D341Med (cell line): Measurements from ENCODE around the gene ABCA7.

ENCODE experiments used
- DNase-seq: peaks from one replicate; pipeline ENCODE4 v3.0.0; 2012; ENCODE audit warnings: low spot score

ABCA7 gene

GRCh38 chr19:1088416-1089010 is 48.6 kb downstream of the ABCA7 start:
- DNase-seq: no peak

GRCh38 chr19:1089126-1089771 is 49.3 kb downstream of the ABCA7 start:
- DNase-seq: no peak

DNA sequence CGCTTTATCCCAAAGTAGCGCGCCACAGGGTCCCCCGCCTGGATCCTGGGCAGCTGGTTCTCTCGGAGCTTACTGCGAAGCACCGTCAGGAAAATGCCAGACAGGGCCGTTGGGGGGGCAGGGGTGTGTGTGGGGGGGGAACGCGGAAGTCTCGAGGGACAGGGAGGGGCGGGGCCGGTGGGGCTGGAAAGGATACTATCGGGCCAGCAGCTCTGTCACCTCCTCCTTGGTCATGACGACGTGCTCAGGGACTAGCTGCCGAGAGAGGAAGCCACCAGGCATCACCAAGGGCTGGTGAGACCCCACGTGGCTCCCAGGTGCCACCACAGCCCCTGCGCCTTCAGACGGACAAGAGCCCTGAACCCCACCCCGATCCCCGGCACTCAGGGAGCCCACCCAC is 50.0 kb downstream of the ABCA7 start:
- DNase-seq: no peak

DNA sequence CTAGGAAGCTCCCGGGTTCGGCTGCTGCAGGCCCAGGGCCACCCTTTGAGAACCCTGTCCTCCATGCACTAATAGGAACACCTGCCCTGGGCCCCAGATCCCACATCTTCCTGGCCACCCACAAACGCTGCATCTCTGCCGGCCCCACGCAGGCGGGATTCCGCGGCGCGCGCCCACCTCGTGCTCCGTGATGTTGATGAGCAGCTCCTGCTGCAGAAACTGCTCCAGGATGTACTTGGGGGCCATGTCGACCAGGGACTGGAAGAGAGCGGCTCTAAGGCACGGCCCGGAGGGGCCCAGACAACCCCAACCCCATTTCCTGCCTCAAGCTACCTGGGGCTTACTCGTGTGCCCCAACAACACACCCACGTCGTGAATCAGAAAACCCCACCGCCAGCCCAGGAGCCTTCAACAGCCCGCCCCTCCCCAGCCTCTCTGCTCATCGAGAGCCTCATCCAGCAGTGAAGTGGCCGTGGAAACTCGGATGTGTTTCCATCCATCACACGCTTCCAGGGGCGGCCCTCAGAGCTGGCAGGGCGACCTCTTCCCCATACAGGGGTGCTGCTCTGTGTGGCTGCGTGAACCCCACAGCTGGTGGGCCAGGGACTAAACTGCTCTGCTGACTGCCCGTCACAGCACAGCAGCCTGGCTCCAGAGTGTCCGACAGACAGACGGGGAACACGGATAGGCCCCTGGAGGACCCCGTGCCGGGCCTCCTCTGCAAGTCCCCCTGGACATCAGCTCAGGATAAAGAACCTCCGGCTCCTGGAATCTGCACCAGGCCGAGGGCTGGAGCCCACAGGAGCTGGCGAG is 51.0 kb downstream of the ABCA7 start:
- DNase-seq: no peak

DNA sequence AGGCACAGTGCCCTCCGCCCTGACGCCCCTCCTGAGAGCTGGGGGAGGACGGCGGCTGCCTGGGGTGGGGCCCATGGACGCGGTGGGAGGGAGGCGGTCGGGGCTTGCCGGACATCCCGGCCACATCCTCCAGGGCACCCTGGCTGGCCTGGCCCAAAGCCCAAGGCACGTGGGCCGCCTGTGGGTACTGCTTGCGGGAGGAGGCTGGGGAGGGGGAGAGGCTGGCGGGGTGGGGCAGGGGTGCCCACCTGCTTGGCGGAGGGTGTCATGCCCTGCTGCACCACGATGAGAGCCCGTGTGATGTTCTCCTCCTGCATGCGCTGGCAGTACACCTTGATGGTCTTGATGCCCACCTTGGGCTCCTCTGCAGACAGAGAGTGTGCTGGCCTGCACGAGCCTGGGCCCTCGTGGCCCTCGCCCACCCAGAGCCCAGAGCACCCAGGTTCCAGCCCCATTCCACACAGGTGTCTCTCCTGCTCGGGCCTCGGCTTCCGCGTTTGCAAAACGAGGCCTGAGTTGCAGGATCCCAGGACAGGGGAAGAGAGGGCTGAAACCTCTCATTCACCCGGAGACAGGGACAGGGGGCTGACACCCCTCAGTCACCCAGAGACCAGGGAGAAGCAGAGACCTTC is 51.8 kb downstream of the ABCA7 start:
- no peak for DNase-seq

GRCh38 chr19:1093330-1093729 is 53.4 kb downstream of the ABCA7 start:
- DNase-seq: no peak

DNA sequence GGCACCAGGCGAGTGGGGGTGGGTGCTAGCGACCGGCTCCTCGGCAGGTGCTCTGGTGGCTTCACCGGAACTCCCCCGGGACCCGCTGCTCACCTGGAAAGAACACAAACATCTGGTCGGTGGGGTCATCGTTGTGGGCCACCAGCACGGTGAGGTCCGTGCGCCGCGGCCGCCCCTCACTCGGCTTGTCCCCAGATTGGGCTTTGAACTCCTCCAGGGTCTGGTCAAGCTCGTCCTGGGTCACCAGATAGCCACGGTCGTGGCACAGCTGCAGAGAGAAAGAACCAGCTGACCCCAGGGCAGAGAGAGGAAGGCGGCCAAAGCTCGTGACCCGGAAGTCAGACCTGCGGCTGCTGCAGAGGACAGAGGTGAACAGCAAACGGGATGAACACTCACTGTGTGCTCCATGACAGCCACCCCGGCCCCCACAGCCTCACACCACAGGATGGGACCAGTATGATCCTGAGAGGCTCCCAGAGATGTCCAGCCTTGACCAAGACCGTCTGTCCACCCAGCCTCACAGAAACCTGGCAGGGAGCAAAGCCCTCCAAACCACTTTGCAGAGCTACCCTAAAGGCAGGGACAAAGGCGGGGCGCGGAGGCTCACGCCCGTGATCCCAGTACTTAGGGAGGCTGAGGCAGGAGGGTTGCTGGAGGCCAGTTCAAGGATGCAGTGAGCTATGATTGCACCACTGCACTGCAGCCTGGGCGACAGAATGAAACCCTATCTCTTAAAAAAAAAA is 54.1 kb downstream of the ABCA7 start:
- DNase-seq: no peak

DNA sequence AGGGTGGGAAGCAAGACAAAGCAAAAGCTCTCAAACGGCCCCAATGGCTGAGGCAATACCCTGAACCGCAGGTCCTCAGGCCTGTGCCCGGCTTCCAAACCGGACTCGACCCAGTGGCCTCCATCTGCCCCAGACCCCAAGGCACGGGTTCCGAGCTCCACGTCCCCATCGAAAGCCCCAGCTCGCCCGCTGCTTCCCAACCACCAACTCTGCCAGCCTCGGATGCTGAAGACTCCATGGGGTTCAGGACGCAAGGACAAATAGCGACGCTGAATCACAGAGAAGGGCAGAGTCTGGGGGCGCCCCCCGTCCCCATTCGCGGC is 54.7 kb downstream of the ABCA7 start:
- no peak for DNase-seq

DNA sequence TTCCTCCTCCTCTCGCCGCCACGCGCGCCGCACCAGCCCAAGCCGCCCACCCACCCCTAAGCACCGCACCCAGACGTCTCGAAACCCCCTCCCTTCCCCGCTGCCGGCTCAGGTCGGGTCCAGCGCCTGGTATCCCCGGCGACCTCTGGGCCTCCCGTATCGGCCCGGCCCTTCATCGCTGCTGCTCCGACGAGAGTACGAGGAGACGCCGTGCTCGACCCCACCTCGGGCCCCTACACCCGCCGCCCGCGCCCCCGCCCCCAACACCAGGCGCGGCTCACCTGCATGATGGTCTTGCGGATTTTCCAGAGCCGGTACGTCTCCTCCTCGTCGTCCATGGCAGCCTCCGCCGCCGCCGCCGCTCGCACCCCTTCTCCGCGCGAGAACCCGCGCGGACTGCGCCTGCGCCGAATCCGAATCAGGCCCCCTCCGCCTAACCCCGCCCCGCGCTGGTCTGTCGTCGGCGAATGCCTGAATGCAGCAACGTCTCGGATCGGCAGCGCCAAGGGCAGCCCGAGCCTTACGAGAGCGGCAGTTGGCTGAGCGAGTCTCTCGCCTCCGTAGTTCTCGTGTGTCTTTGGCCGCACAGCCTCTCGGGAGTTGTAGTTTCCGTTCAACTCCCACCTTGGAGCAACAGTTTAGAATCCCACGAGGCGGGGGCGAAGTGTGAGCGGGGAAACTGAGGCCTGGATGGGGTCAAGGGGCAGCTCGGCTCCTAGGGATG is 55.2 kb downstream of the ABCA7 start, which contains the start of gene POLR2E:
Gene POLR2E, minus strand, starts transcription at position 398 of the 724 bp plus-strand sequence. Its CDS starts 60 bp downstream, at position 338.
- peak; percentile 98 for DNase-seq

- no peak for DNase-seq
Measured at GRCh38 chr19:1097810-1098176, 57.9 kb downstream of the ABCA7 start.

GRCh38 chr19:1098177-1099051 is 58.5 kb downstream of the ABCA7 start:
- DNase-seq: no peak

GRCh38 chr19:1101337-1101698 is 61.4 kb downstream of the ABCA7 start:
- no peak for DNase-seq

- no peak for DNase-seq
Measured at GRCh38 chr19:1102407-1103131, 62.7 kb downstream of the ABCA7 start.

DNA sequence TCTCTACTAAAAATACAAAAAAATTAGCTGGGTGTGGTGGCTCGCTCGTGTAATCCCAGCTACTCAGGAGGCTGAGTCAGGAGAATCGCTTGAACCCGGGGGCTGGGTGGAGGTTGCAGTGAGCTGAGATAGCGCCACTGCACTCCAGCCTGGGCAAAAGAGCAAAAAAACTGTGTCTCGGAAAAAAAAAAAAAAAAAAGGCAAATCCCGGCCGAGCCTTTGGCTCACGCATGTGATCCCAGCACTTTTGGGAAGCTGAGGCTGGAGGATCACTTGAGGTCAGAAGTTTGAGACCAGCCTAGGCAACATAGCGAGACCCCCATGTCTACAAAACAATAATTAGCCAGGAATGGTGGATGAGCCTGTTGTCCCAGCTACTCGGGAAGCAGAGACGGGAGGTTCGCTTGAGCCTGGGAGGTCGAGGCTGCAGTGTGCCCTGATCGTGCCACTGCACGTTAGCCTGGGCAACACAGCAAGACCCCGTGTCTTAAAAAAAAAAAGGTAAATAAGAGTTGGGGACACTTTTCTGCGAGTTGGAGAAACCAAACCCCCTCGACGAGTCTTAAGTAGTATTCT is 63.3 kb downstream of the ABCA7 start:
- no peak for DNase-seq

DNA sequence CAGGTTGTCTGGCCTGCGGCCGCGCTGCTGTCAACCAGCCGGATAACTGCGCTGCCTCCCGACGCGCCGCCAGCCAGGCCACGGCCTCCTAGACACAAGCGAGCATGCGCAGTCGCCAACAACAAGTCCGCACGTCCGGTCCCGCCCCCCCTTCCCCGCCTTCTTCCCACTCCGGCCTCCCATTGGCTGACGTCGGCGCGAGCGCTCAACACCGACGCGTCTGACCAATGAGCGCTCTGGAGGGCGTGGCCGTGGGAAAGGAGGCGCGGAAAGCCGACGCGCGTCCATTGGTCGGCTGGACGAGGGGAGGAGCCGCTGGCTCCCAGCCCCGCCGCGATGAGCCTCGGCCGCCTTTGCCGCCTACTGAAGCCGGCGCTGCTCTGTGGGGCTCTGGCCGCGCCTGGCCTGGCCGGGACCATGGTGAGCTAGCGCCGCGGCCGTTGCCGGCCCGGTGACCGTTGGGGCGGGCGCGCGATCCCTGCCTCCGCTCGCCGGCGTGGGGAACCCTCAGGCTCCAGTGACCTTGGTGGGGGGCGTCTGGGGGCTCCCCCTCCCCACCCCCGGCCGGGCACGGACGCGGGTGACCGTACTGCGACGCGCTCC is 63.9 kb downstream of the ABCA7 start, which contains the start of gene GPX4:
Gene GPX4, plus strand, starts transcription at position 287 of the 603 bp plus-strand sequence. Its CDS starts 50 bp downstream, at position 337.
- DNase-seq: peak; percentile 96

DNA sequence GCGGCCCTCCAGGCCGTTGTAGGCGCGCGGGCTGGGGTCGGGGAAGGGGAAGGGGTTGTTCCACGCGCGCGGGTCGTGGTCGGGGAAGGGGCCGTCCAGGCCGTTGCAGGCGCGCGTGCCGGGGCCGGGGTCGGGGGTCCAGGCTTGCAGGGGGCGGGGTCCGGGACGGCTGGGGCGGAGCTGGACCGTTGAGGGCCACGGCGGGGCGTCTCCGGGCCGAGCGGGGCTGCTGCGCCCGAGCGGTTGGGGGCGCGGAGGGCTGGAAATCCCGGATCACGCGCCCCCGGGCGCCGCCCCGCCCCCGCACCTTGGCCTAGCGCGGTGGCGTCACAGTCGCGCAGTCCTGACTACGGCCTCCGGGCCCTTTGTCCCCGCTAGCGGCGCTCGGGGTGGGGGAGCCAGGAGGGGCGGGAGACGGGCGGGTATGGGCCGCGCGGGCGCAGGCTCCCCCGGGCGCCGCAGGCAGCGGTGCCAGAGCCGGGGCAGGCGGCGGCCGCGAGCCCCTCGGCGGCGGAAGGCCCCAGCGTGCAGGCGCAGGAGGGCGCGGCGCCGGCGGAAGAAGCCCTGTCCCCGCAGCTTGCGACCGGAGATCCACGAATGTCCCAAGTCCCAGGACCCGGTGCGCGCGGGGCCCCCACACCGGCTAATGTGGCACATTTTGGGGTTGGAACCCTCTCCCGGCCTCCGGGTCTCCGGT is 64.6 kb downstream of the ABCA7 start:
- peak; percentile 90 for DNase-seq

DNA sequence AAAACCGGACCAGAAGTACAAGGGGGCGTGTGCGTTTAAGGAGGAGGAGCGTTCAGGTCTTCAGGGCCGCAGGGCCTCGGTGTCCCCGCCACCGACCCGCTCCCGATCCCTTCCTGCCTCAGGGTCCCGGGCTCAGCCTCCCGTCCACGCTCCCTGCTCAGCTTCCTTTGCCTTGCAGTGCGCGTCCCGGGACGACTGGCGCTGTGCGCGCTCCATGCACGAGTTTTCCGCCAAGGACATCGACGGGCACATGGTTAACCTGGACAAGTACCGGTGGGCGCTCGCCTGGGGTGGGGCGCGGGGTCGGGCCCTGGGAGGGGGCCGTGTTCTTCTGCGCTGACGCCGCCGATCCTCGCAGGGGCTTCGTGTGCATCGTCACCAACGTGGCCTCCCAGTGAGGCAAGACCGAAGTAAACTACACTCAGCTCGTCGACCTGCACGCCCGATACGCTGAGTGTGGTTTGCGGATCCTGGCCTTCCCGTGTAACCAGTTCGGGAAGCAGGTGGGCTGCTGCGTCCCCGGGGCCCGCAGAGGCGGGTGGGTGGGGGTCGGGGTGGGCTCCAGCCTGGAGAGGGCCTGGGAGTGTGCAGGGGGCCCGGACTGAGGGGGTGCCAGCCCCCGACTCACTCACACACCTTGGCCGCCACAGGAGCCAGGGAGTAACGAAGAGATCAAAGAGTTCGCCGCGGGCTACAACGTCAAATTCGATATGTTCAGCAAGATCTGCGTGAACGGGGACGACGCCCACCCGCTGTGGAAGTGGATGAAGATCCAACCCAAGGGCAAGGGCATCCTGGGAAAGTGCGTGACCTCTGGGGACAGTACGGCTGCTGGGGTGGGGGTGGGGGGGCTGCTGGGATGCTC is 65.3 kb downstream of the ABCA7 start:
- peak; percentile 69 for DNase-seq
